ENCODE measurements around the gene LGR5. TPM values are rescaled to one million over a fixed set of nuclear protein-coding genes. Genes with fewer than 3 reads are reported as not detected.

The LGR5 gene
- total RNA-seq, 1 experiment from 2014 or later = 4.5 TPM

DNA sequence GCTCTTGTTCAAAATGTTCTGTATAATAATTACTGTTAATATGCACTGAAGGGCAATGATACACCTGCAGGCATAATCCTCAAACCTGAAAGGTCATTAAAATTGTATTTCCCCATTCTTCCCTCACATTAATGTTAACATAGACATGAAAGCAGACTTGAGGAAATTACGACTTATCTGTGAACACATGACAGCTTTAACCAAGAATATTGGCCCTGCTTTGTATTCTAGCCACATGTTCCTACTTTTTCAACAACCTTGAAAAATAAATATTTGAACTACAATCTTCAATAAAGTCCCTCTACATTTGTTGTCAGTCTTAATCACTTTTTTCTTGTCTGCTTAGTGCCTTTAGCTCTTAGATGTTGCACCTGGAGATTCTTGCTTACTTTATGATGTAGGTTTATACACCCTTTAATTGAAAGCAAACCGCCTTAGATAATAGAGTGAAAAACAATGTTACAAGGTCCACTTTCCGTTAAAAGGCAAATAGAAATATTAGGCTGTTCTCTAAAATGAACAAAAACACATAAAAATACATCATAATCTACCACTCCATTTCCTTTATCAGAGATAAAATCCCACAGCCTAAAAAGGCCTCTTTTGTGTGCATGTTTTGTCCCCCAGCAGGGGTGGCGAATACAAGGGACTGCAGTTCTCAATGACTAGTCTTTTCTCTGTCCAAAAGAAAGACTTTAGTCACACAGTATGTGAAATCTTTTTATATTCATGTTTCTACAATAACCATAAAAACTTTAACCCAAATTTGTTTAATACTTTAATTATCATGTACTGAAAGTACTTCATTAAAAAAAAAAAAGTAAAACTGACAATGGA is 168.1 kb downstream of the LGR5 start:
- intact Hi-C loops (cut with micrococcal nuclease; ENCODE audit: unreplicated experiment) = no loop called here
- DNase-seq (ENCODE audit: low spot score) = peak; percentile 23
- peaks cover 10% of the 10 kb centered on the region for H3K4me1 ChIP-seq (ENCODE audit: insufficient read depth, low read length, poor library complexity, severe bottlenecking)
- POLR2A ChIA-PET (ENCODE audit: low non-redundant PET) = no interaction called here
- no peaks in the 10 kb centered on the region for H3K27me3 ChIP-seq (replicated peaks; ENCODE audit: insufficient read depth, low read depth, low read length, poor library complexity)
- CTCF ChIA-PET = no interaction called here
- BruUV-seq (replicated peaks) = no TSS peak
- no peak overlapping the region for H3K4me3 ChIP-seq (ENCODE audit: low read depth, low read length, poor library complexity, severe bottlenecking)
- H3K36me3 ChIP-seq (ENCODE audit: insufficient read depth, low read length, poor library complexity, severe bottlenecking) = peaks cover 56% of the 10 kb centered on the region
- H3K9me3 ChIP-seq (ENCODE audit: low read depth, low read length, poor library complexity, severe bottlenecking) = no peaks in the 10 kb centered on the region
- no peak overlapping the region for H3K27ac ChIP-seq (ENCODE audit: low read depth, low read length, poor library complexity, severe bottlenecking)
- no peak for TF ChIP-seq EZH2 (IDR thresholded peaks at IDR 0.05; ENCODE audit: borderline replicate concordance, low read depth, low read length, poor library complexity, severe bottlenecking)
- TF ChIP-seq, protein P1, sequence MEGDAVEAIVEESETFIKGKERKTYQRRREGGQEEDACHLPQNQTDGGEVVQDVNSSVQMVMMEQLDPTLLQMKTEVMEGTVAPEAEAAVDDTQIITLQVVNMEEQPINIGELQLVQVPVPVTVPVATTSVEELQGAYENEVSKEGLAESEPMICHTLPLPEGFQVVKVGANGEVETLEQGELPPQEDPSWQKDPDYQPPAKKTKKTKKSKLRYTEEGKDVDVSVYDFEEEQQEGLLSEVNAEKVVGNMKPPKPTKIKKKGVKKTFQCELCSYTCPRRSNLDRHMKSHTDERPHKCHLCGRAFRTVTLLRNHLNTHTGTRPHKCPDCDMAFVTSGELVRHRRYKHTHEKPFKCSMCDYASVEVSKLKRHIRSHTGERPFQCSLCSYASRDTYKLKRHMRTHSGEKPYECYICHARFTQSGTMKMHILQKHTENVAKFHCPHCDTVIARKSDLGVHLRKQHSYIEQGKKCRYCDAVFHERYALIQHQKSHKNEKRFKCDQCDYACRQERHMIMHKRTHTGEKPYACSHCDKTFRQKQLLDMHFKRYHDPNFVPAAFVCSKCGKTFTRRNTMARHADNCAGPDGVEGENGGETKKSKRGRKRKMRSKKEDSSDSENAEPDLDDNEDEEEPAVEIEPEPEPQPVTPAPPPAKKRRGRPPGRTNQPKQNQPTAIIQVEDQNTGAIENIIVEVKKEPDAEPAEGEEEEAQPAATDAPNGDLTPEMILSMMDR (conservative IDR thresholded peaks at IDR 0.05; ENCODE audit: low read depth, low read length) = no peak

- intact Hi-C loops (cut with micrococcal nuclease; ENCODE audit: unreplicated experiment) = no loop called here
- Histone ChIP-seq H3K4me1 (ENCODE audit: insufficient read depth, low read length, poor library complexity, severe bottlenecking) (peaks cover 10% of the 10 kb centered on the region), H3K27me3 (replicated peaks; ENCODE audit: insufficient read depth, low read depth, low read length, poor library complexity) (no peaks in the 10 kb centered on the region), H3K27ac (ENCODE audit: low read depth, low read length, poor library complexity, severe bottlenecking) (no peak overlapping the region), H3K4me3 (ENCODE audit: low read depth, low read length, poor library complexity, severe bottlenecking) (no peak overlapping the region), H3K9me3 (ENCODE audit: low read depth, low read length, poor library complexity, severe bottlenecking) (no peaks in the 10 kb centered on the region), H3K36me3 (ENCODE audit: insufficient read depth, low read length, poor library complexity, severe bottlenecking) (peaks cover 81% of the 10 kb centered on the region)
- ChIA-PET POLR2A (ENCODE audit: low non-redundant PET) (no interaction called here), CTCF (no interaction called here)
- TF ChIP-seq EZH2 (IDR thresholded peaks at IDR 0.05; ENCODE audit: borderline replicate concordance, low read depth, low read length, poor library complexity, severe bottlenecking) = no peak
- TF ChIP-seq, protein P1 (conservative IDR thresholded peaks at IDR 0.05; ENCODE audit: low read depth, low read length) = no peak
- BruUV-seq (replicated peaks) = no TSS peak
- DNase-seq (ENCODE audit: low spot score) = no peak
Observed at GRCh38 chr12:71610031-71610795, 170.6 kb downstream of the LGR5 start.

DNA sequence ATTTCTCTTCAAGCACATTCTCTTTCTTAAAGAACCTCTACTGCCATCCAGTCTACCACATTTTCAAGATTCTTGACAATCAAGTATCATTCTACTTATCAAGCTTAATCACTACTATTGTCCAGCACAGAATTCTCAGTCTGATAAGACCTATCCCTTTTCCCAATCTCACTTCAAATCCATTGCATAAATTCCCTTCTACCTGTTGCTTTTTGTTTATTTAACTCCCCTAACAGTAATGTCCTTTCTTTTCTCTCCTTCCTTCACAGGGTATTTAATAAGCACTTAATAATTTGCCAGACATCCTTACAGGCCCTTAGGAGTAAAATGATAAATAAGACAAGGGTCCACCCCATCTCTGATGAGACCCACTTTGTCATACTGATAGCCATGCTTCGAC is 182.3 kb downstream of the LGR5 start:
- TF ChIP-seq, protein P1 (conservative IDR thresholded peaks at IDR 0.05; ENCODE audit: low read depth, low read length) = no peak
- no peak for TF ChIP-seq EZH2 (IDR thresholded peaks at IDR 0.05; ENCODE audit: borderline replicate concordance, low read depth, low read length, poor library complexity, severe bottlenecking)
- H3K27ac ChIP-seq (ENCODE audit: low read depth, low read length, poor library complexity, severe bottlenecking) = no peak overlapping the region
- no peaks in the 10 kb centered on the region for H3K27me3 ChIP-seq (replicated peaks; ENCODE audit: insufficient read depth, low read depth, low read length, poor library complexity)
- H3K4me1 ChIP-seq (ENCODE audit: insufficient read depth, low read length, poor library complexity, severe bottlenecking) = peaks cover 10% of the 10 kb centered on the region
- no peaks in the 10 kb centered on the region for H3K9me3 ChIP-seq (ENCODE audit: low read depth, low read length, poor library complexity, severe bottlenecking)
- intact Hi-C loops (cut with micrococcal nuclease; ENCODE audit: unreplicated experiment) = no loop called here
- POLR2A ChIA-PET (ENCODE audit: low non-redundant PET) = no interaction called here
- no peak for DNase-seq (ENCODE audit: low spot score)
- no TSS peak for BruUV-seq (replicated peaks)
- H3K4me3 ChIP-seq (ENCODE audit: low read depth, low read length, poor library complexity, severe bottlenecking) = no peak overlapping the region
- peaks cover 96% of the 10 kb centered on the region for H3K36me3 ChIP-seq (ENCODE audit: insufficient read depth, low read length, poor library complexity, severe bottlenecking)
- CTCF ChIA-PET = no interaction called here

Data from A673 (cell line).